ENCODE data around the gene SHROOM4. TPM values are rescaled to one million over a fixed set of nuclear protein-coding genes. Genes with fewer than 3 reads are reported as not detected.

The SHROOM4 gene
- total RNA-seq, 1 experiment from 2014 or later, result 0.05 TPM

DNA sequence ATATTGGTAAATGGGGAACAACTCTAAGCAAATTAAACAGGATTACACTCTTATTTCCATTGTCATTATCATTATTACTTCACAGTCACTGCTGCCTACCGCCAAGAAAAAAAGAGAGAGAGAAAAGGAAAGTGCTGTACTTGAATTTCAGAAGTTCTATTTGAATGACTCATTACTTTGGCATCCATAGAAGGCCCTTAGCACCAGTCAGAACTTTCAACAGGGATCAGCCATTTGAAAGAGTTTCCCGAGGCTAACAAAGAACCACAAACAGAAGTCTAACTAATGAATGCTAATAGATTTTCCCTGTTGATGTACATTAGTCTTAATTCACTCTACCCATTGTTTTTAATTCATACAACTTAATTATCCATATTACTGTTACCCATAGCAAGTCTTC is 116.3 kb downstream of the SHROOM4 start:
- Histone ChIP-seq H2AFZ (ENCODE audit: low read depth, low read length, poor library complexity, severe bottlenecking) (no peak overlapping the region), H3K4me2 (ENCODE audit: low read length) (no peak overlapping the region), H3K4me3 (replicated peaks in 1 of 2; ENCODE audit: low read depth in 1 of 2, low read length in 2 of 2) (no peak overlapping the region), H3K36me3 (ENCODE audit: control insufficient read depth in 1 of 2, insufficient read depth in 2 of 2, low read length in 2 of 2) (no peaks in the 10 kb centered on the region), H3K9me3 (ENCODE audit: control insufficient read depth in 1 of 2, insufficient read depth in 1 of 2, low read depth in 1 of 2, low read length in 2 of 2) (no peaks in the 10 kb centered on the region), H3K9me2 (ENCODE audit: insufficient read depth) (no peaks in the 10 kb centered on the region), H3K27ac (ENCODE audit: low read depth, low read length) (no peak overlapping the region), H3K27me3 (ENCODE audit: insufficient read depth, low read length) (no peaks in the 10 kb centered on the region), H3K4me1 (ENCODE audit: control insufficient read depth in 1 of 2, insufficient read depth in 2 of 2, low read length in 2 of 2) (no peaks in the 10 kb centered on the region), H3K79me2 (ENCODE audit: insufficient read depth, low read length) (no peaks in the 10 kb centered on the region), H3K9ac (ENCODE audit: low read length) (no peak overlapping the region), H4K20me1 (ENCODE audit: insufficient read depth) (no peaks in the 10 kb centered on the region; the same call in 1 of the 2 replicates)
- POLR2A ChIA-PET, result no interaction called here
- TF ChIP-seq, protein P1, sequence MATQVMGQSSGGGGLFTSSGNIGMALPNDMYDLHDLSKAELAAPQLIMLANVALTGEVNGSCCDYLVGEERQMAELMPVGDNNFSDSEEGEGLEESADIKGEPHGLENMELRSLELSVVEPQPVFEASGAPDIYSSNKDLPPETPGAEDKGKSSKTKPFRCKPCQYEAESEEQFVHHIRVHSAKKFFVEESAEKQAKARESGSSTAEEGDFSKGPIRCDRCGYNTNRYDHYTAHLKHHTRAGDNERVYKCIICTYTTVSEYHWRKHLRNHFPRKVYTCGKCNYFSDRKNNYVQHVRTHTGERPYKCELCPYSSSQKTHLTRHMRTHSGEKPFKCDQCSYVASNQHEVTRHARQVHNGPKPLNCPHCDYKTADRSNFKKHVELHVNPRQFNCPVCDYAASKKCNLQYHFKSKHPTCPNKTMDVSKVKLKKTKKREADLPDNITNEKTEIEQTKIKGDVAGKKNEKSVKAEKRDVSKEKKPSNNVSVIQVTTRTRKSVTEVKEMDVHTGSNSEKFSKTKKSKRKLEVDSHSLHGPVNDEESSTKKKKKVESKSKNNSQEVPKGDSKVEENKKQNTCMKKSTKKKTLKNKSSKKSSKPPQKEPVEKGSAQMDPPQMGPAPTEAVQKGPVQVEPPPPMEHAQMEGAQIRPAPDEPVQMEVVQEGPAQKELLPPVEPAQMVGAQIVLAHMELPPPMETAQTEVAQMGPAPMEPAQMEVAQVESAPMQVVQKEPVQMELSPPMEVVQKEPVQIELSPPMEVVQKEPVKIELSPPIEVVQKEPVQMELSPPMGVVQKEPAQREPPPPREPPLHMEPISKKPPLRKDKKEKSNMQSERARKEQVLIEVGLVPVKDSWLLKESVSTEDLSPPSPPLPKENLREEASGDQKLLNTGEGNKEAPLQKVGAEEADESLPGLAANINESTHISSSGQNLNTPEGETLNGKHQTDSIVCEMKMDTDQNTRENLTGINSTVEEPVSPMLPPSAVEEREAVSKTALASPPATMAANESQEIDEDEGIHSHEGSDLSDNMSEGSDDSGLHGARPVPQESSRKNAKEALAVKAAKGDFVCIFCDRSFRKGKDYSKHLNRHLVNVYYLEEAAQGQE (IDR thresholded peaks at IDR 0.05; ENCODE audit: low read depth), result no peak
- TF ChIP-seq ZNF274 (IDR thresholded peaks at IDR 0.05; ENCODE audit: low read depth, low read length) (no peak), ZFX (IDR thresholded peaks at IDR 0.05) (no peak), JUND (IDR thresholded peaks at IDR 0.05) (no peak), RAD21 (IDR thresholded peaks at IDR 0.05; ENCODE audit: low read depth) (no peak), ATF3 (IDR thresholded peaks at IDR 0.05) (no peak), SIN3A (IDR thresholded peaks at IDR 0.05; ENCODE audit: low read depth) (no peak), CBX3 (IDR thresholded peaks at IDR 0.05; ENCODE audit: low read depth) (no peak), CEBPB (IDR thresholded peaks at IDR 0.05; ENCODE audit: low read depth) (no peak), ELF1 (IDR thresholded peaks at IDR 0.05; ENCODE audit: borderline replicate concordance, low read depth) (no peak), EGR1 (IDR thresholded peaks at IDR 0.05; ENCODE audit: low read depth) (no peak), CTCF (IDR thresholded peaks at IDR 0.05 in 2 of 3, conservative IDR thresholded peaks at IDR 0.05 in 1 of 3; ENCODE audit: borderline replicate concordance in 1 of 3, insufficient read depth in 1 of 3, low read depth in 2 of 3, low read length in 2 of 3) (no peak), SRF (IDR thresholded peaks at IDR 0.05; ENCODE audit: low read depth) (no peak)
- TF ChIP-seq, protein P2, sequence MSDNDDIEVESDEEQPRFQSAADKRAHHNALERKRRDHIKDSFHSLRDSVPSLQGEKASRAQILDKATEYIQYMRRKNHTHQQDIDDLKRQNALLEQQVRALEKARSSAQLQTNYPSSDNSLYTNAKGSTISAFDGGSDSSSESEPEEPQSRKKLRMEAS (IDR thresholded peaks at IDR 0.05), result no peak
- ATAC-seq (no peak), DNase-seq (ENCODE audit: low read depth, low spot score) (no peak)
- RAD21 ChIA-PET (ENCODE audit: low non-redundant PET in 1 of 2, low total read pairs in 2 of 2, uncharacterized antibody in 2 of 2, unreplicated experiment in 2 of 2), result no interaction called here
- CTCF ChIA-PET, result no interaction called here
- intact Hi-C loops (cut with micrococcal nuclease), result loop anchor here (10.0 kb wide), 1 partner anchor 757 kb away; no protein-coding TSS in a partner anchor
- BruUV-seq (replicated peaks), result no TSS peak
